ENCODE data around the gene NRAP. TPM values are rescaled to one million over a fixed set of nuclear protein-coding genes. Genes with fewer than 3 reads are reported as not detected.

Gene NRAP
- total RNA-seq, 1 experiment from 2014 or later = not detected

DNA sequence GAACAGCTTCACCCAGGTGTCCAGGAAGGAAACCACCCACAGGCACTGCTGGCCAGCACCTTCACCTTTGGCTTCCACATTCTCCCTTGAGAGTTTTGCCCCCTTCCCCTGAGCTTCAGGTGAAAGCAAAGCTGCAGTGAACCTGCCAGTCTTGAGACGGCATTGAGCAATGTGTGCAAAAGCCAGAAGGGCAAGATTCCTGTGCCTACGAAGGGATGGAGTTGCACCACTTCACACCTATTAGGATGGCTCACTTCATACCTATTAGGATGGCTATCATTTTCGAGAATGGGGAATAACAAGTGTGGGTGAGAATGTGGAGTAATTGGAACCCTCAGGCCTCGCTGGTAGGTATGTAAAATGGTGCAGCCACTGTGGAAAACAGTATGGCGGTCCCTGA is 103.8 kb downstream of the NRAP start:
- Mint-ChIP-seq H3K9me3 (peaks cover 4 to 19% of the 10 kb centered on the region in 2 experiments; a peak in 3 of 5 replicates), H3K4me1 (peaks cover 45 to 61% of the 10 kb centered on the region in 2 experiments), H3K4me3 (no peak overlapping the region), H3K27me3 (ENCODE audit: low read depth) (peaks cover 100% of the 10 kb centered on the region), H3K36me3 (ENCODE audit: insufficient read depth in 1 of 3, low read depth in 3 of 3) (no peaks in the 10 kb centered on the region), H3K27ac (no peak overlapping the region)
- no peak overlapping the region for H2BK15ac ChIP-seq (ENCODE audit: low read depth, low read length)
- no peak overlapping the region for H4K5ac ChIP-seq (ENCODE audit: insufficient read length, low read depth, low read length)
- H3K14ac ChIP-seq (ENCODE audit: insufficient read depth, low read length) = no peak overlapping the region
- no peak for DNase-seq
- H2BK20ac ChIP-seq (ENCODE audit: low read depth, low read length, poor library complexity, severe bottlenecking) = no peak overlapping the region
- no peak overlapping the region for H3K18ac ChIP-seq (ENCODE audit: insufficient read length, low read depth, low read length)
- no peaks in the 10 kb centered on the region for H3K79me2 ChIP-seq (ENCODE audit: insufficient read depth, low read length)
- H4K91ac ChIP-seq (ENCODE audit: insufficient read length, low read depth, low read length) = no peak overlapping the region
- WGBS (ENCODE audit: extremely low coverage, insufficient read length, low lambda C conversion rate) = no CpG with 5 or more reads among the region's 5 CpGs
- no peak overlapping the region for H3K56ac ChIP-seq (ENCODE audit: insufficient read length, low read depth, low read length)
- no peak overlapping the region for H2BK12ac ChIP-seq (ENCODE audit: insufficient read length, low read depth, low read length)
- peaks cover 2% of the 10 kb centered on the region for H3K23me2 ChIP-seq (ENCODE audit: insufficient read length, low read depth, low read length, poor library complexity, severe bottlenecking)
- H4K8ac ChIP-seq (replicated peaks; ENCODE audit: insufficient read length, low read depth, low read length) = no peak overlapping the region
- TF ChIP-seq, protein P1, sequence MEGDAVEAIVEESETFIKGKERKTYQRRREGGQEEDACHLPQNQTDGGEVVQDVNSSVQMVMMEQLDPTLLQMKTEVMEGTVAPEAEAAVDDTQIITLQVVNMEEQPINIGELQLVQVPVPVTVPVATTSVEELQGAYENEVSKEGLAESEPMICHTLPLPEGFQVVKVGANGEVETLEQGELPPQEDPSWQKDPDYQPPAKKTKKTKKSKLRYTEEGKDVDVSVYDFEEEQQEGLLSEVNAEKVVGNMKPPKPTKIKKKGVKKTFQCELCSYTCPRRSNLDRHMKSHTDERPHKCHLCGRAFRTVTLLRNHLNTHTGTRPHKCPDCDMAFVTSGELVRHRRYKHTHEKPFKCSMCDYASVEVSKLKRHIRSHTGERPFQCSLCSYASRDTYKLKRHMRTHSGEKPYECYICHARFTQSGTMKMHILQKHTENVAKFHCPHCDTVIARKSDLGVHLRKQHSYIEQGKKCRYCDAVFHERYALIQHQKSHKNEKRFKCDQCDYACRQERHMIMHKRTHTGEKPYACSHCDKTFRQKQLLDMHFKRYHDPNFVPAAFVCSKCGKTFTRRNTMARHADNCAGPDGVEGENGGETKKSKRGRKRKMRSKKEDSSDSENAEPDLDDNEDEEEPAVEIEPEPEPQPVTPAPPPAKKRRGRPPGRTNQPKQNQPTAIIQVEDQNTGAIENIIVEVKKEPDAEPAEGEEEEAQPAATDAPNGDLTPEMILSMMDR (conservative IDR thresholded peaks at IDR 0.05) = no peak
- H4K20me1 ChIP-seq (ENCODE audit: control insufficient read depth, insufficient read depth, insufficient read length) = no peaks in the 10 kb centered on the region
- H3K79me1 ChIP-seq (ENCODE audit: insufficient read depth, low read depth, low read length, poor library complexity, severe bottlenecking) = no peaks in the 10 kb centered on the region
- H2BK120ac ChIP-seq (ENCODE audit: low read depth, low read length, poor library complexity, severe bottlenecking) = no peak overlapping the region
- H3K9me3 ChIP-seq (ENCODE audit: control insufficient read depth, low read depth, low read length) = no peaks in the 10 kb centered on the region
- no peak overlapping the region for H3K23ac ChIP-seq (ENCODE audit: insufficient read length, low read depth, low read length)
- no peak overlapping the region for H3K4ac ChIP-seq (ENCODE audit: low read depth, low read length)
- no peak overlapping the region for H2BK5ac ChIP-seq (ENCODE audit: insufficient read length, low read length)
- no peak overlapping the region for H2AK5ac ChIP-seq (ENCODE audit: insufficient read length, low read length)
- H3K27ac ChIP-seq (ENCODE audit: insufficient read length, low read depth, low read length) = no peak overlapping the region
- H3K4me1 ChIP-seq (ENCODE audit: insufficient read depth, low read length) = peaks cover 2% of the 10 kb centered on the region; the same call in 1 of the 2 replicates
- H3K9ac ChIP-seq (ENCODE audit: extremely low read depth, insufficient read length, low read length) = no peak overlapping the region
- H3T11ph ChIP-seq (ENCODE audit: low read length) = no peak overlapping the region
- no peak overlapping the region for H2AFZ ChIP-seq (ENCODE audit: low read length)
- peaks cover 73% of the 10 kb centered on the region for H3K27me3 ChIP-seq (ENCODE audit: insufficient read depth, low read length)
- H3K4me2 ChIP-seq (ENCODE audit: insufficient read depth, insufficient read length, low read length) = no peak overlapping the region

Data from H9 (cell line).